Activated CD4-positive, CD25-positive, alpha-beta regulatory T cell treated with anti-CD3 and anti-CD28 coated beads, Interleukin-2, amount 50 U/mL, for 16 hours (primary cell): Measurements from ENCODE around the gene FBN3.

Source experiments
- DNase-seq: peaks from one replicate; pipeline ENCODE4 v3.0.0-alpha.2; 2020; ENCODE audit warnings: low read depth, low spot score

The FBN3 gene

DNA sequence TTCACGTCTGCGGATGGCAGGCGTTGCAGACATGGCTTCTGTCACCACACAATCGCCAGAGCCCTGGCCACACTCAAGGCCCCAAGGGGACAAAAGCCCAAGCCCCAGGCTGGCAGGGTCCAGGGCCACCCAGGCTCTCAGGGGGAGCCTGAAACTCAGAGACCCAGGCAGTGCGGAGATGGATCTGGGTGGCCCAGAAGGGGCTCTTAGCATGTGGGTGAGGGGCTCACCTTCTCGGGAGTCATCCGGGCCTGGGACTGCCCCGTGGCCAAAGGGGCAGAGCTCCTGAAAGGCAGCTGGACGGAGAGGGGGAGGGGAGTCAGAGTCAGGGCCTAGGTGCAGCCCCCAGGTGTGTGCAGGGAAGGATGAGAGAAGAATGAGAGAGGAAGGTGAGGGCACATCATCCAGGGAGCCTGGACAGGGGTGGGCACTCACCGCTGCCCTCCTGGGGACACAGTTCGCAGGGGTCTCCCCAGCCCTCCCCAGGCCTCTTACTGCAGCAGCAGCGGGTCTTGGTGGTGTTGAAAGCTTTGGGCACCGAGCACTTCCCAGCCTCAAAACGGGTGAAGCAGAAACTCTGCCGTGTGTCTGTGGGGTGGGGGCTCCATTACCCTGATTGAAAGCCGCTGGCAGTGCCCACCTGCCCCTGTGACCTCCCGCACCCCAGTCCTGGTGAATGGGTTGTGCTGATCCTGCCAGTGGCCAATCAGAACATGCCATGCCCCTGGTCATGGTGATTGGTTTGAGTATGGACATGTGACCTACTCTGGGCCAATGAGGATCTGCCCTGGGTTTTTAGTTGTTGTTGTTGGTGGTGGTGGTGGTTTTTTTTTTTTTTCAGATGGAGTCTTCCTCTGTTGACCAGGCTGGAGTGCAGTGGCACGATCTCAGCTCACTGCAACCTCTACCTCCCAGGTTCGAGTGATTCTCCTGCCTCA is 59.5 kb downstream of the FBN3 start:
- no peak for DNase-seq

DNA sequence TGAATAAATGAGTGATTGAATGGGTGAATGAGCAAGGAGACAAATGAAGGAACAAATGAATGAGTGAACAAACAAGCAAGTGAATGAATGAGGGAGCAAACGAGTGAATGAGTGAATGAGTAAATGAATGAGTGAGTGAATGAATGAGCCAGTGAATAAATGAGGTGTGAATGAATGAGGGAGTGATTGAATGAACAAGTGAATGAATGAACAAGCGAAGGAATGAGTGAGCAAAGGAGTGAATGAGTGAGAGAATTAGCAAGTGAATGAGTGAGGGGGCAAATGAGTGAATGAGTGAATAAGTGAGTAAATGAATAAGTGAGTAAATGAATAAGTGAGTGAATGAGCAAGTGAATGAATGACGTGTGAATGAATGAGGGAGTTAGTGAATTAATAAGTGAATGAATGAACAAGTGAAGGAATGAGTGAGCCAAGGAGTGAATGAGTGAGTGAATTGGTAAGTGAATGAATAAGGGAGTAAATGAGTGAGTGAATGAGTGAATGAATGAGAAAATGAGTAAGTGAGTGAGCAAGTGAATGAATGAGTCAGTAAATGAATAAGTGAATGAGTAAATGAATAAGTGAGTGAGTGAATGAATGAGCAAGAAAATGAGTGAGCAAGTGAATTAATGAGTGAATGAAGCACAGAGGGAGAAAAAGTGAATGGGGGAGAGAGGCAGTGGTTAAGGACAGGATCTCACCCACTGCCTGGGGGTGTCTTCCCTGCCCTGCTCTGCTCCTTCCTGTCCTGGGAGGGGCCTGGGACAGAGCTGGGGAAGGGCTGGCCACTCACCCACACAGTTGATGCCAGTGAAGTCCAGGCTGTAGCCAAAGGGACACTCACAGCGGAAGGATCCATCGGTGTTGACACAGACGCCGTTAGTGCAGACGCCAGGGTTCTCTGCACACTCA is 60.4 kb downstream of the FBN3 start:
- no peak for DNase-seq

DNA sequence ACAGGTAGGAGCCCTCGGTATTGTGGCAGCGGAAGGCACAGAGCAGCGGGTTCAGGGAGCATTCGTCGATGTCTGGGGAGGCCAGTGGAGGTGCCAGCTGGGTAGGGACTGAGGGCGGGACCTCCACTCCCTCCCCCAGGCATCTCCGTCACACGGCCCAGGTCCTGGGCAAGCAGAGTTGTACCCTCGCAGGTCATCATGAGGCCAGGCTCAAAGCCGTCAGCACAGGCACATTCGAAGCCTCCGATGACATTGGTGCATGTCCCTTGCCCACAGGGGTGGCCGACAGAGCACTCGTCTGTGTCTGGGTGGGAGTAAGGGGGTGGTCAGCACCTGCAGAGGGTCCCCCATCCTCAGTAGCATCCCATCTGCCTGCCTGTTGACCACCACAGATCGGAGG is 61.5 kb downstream of the FBN3 start:
- DNase-seq, result no peak

DNA sequence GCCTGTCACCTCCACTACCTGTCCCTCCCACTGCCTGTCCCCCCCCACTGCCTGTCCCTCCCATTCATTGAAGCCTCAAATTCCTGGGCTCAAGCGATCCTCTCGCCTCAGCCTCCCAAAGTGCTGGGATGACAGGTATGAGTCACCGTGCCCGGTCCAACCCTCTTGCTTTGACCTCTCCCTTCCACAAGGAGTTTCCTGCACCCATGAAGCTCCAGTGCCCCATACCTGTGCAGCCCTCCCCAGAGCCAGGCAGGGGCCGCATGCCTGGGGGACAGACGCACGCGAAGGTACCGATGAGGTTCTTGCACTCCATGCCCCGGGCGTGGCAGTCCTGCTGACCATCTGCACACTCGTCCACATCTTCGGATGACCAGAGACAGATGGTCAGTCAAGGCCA is 62.5 kb downstream of the FBN3 start:
- DNase-seq, result no peak

DNA sequence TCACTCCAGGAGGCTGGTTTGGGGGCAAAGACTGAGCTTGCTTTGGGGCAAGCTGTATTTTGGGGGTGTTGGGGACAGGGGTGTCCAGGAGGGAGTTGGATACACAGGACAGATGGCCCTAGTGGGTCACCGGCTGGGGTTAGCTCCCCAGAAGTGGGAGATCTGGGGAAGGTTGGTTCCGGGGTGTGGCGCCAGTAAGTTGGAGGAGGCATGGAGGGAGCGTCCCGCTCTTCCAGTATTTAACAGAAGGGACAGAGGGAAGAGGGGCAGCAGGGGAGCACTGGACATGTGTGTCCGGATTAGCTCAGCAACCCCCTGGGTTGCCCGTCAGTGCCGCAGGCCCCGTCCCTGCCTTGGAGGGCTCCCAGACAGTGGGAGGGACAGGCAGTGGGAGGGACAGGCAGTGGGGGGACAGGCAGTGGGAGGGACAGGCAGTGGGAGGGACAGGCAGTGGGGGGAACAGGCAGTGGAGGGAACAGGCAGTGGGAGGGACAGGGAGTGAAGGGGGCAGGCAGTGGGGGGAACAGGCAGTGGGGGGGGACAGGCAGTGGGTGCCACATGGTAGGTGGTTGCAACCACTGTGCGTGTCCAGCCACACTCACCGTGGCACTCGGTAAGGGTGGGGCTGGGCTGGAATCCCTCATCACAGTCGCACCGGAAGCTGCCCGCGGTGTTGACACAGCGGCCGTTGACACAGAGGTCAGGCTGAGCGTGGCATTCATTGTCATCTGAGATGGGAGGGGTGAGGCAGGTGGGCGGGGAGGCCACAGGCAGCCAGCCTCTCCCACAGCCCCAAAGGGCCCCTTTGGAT is 63.6 kb downstream of the FBN3 start:
- no peak for DNase-seq

DNA sequence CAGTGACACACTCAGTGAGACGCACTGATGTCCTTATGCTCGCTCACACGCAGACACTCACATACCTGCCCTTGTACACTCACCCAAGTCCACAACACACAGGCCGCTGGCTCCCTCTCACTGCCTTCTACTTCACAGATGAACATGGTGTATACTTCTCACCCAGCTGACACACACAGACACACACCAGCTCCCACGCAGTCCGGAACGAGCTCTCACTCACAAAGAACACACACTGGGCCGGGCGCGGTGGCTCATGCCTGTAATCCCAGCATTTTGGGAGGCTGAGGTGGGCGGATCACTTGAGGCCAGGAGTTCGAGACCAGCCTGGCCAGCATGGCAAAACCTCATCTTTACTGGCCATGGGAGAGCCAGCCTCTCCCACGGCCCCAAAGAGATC is 65.2 kb downstream of the FBN3 start:
- DNase-seq, result no peak

DNA sequence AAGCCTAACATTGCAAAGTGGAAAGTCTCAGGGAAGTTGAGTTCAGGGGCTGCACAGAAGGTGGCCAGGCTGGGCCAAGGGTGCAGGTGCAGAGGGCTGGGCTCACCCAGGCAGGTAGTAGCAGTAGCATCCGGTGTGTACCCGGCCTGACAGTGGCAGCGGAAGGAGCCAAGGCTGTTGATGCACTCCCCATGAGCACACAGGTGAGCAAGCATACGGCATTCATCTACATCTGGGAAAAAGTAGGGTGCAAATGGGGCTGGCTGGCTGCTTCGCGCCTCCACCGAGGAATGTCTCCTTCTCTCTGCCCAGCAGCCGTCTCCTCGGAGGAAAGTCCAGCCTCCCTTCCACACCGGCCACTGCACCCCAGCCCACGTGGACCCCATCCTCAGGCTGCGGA is 66.3 kb downstream of the FBN3 start:
- no peak for DNase-seq

DNA sequence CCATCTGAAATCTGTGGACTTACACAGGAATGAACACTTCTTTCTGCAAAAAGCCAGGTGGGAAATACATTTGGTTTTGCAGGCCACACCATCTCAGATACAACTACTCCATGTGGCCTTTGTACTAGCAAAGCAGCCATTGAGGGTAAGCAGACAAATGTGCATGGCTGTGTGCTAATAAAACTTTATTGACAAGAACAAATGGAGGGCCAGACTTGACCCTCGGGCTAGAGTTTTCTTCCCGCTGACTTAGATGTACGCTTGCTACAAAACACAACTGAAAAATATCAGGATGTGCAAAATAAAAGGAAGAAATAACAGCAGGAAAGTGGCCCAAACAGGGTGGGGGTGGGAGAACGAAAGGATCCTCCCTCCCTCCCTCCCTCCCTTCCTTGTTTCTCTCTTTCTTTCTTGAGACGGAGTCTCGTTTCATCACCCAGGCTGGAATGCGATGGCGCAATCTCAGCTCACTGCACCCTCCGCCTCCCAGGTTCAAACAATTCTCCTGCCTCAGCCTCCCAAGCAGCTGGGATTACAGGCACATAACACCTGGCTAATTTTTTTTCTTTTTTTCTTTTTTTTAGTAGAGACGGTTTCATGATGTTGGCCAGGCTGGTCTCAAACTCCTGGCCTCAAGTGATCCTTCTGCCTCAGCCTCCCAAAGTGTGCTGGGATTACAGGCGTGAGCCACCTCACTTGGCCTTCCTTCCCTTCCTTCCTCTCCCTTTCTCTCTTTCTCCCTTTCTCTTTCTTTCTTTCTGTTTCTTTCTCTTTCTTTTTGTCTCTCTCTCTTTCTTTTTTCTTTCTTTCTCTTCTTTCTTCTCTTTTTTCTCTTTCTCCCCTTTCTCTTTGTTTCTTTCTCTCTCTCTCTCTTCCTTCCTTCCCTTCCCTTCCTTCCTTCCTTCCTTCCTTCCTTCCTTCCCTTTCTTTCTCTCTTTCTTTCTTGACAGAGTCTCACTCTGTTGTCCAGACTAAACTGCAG is 67.5 kb downstream of the FBN3 start:
- DNase-seq, result no peak

DNA sequence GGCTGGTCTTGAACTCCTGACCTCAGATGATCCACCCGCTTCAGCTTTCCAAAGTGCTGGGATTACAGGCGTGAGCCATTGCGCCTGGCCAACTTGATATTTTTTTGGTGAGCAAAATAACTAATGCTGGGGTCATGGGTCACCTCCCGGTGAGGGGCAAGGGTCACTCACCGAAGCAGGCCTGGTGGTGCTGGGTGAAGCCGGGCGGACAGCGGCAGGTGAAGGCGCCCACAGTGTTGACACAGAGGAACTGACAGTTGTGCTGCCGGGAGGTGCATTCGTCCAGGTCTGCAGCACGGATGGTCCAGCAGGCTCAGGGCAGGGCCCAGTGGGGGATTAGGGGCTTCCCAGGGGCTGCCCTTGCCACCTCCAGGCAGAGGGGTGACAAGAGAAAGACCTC is 68.6 kb downstream of the FBN3 start:
- DNase-seq, result no peak

DNA sequence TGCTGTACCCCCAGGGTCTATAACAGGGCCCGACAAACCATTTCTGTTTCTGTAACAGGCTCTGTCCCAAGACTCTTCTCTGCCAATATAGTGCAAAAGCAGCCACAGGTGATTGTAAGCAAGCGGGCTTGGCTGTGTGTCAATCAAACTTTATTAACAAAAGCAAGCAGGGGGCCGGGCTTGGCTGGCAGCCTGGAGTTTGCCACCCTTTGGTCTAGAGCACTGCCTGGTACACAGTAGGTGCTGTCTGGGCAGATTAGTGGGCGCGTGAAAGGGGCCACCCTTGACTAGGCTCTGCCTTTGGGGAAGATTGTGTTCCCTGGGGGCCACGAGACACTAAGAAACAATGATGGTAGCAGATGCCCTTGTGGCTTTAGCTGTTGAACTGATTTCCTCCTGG is 69.4 kb downstream of the FBN3 start:
- DNase-seq, result no peak

DNA sequence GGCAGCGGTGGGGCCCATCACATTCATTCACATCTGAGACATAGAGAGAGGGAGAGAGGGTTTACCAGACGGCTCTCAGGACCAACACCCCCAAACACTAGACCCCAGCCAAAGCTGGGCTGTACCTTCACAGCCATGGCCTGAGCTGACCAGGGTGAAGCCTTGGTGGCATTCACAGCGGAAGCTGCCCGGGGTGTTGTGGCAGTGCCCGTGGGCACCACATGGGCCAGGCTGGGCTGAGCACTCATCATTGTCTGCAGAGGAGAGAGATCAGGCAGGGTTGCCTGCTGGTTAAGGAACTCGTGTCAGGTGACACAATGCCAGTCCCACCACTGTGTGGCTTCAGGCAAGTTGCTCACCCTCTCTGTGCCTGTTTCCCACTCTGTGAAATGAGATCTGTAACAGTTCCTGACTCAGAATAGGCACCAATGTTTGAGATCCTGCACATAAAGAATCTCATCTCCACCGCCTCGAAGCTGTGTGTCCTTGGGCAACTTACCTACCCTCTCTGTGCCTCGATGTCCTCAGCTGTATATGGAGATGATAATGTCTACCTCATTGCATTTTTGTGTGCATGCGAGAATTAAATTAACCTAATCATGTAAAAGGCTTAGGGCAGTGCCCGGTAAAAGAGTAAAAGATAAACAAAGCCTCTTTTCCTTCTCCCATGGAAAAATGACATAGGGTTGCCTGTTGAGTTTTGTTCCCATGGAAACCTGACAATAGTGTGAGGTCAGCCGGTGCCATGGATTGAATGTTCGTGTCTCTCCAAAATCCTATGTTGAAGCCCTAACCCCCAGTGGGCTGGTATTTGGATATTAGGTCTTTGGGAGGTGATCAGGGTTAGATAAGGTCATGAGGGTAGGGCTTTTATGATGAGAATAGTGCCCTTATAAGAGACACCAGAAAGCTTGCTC is 74.0 kb downstream of the FBN3 start:
- no peak for DNase-seq

DNA sequence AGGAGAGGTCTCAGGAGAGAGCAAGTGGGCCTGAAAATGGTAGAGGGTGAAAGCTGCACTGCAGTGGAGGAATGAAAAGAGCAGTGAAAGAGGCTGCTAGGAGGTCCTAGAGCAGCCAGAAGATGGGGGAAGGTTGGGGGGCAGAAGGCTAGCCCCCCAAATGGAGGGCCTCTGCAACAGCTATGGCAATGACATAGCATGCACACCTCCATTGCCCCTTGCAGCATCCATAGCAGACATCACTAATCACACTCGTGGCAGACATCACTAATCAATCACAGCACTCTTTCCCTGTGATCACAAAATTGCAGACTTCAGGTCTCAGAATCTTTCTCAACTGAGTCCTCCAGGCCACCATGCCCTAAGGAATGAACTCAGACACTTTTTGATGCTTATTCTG is 74.9 kb downstream of the FBN3 start:
- DNase-seq, result no peak

DNA sequence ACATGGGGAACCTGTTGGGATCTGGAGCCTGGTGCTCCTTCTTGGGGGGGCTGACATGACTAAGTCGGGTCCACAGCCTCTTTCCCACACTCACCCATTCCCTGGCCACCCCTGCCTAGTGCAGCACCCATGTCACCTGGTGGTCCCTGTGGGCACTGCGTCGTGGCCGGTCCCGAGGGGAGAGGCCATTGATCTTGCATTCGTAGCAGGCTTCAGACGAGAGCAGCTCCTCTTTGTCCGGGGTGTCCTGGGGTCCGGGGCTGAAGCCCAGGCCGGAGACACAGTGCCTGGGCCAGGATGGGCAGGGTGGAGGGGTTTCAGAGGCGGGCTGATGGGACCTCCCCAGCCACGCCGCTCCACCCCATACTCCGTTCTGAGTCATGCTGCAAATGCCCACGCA is 77.5 kb downstream of the FBN3 start:
- no peak for DNase-seq

DNA sequence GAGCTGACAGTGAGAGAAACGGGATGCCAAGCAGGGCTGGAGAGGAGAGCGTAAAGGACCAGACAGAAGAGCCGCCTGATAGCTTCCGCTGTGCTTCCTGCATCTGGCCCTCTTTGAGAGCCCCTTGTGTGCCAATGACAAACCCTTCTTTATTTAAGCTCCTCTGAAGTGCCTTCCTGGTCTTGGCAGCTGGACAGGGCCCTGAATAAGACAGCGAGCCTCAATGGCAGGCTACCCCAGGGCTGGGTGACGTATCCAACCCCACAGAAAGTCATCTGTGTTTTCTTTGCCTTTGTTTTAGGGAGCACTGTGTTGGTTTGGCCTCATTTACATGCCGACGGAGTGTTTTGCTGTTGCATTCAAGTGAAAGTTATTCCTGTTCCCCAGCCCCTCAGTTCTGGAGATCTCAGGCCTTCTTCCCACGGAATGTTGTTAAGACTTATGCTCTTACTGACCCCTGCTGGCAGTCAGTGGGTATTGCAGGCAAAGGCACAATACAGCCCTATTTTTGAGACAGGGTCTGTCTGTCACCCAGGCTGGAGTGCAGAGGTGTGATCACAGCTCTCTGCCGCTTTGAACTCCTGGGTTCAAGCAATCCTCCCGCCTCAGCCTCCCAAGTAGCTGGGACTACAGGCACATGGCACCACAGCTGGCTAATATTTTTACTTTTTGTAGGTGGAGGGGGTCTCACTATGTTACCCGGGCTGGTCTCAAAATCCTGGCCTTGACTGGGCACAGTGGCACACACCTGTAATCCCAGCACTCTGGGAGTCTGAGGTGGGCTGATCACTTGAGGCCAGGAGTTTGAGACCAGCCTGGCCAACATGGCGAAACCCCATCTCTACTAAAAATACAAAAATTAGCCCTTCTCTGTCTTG is 80.1 kb downstream of the FBN3 start:
- no peak for DNase-seq

DNA sequence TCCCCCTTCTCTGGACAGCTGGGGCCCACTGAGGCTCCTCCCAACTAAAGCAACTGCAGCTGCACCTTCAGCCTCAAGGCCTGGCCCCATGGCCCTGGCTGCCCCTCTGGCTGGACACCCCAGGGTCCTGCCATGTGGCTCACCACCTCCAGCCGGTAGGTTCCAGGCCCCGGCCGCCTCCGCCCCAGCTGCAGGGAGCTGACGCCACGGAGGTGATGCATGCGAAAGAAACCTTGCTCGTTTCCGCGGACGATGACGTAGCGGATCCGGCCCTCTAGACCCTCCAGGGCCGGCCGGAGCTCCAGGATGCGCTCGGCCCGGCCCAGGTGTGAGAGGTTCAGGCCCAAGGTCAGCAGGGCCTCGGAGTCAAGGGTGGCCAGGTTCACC is 83.5 kb downstream of the FBN3 start:
- no peak for DNase-seq

DNA sequence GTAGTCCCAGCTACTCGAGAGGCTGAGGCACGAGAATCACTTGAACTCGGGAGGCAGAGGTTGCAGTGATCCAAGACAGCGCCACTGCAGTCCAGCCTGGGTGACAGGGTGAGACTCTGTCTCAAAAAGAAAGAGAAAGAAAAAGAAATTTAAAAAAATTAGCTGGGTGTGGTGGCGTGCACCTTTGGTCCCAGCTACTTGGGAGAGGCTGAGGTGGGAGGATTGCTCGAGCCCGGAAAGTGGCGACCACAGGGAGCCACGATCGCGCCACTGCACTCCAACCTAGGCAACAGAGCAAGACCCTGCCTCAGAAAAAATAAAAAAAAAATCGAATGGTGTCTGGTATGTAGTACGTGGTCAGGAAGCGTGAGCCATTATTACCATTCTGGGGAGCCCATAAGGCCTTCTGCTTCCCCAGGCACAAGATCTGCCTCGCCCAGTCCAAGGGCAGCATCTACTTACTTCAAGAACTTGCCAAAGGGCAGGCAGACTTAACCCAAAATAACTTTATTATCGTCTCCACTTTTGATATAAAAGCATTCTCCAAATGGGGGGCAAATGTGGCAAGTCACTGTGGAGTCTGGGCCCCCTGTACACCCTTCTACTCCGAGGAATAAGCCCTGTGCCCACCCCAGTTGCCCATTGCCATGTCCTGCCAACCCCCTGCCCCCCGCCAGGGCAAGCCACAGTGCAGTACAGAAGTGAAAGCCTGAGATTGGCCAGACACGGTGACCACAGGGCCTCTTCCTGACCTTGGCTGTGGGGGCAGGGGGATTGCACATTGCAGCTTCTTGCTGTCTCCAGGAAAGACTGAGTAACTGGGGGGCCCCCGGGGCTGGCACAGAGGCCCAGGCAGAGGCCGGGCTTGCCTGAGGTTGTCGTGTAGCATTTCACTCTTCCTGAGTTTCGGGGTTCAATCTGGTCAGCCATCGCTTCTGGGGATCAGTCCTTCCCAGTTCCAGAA is 84.2 kb downstream of the FBN3 start:
- no peak for DNase-seq

DNA sequence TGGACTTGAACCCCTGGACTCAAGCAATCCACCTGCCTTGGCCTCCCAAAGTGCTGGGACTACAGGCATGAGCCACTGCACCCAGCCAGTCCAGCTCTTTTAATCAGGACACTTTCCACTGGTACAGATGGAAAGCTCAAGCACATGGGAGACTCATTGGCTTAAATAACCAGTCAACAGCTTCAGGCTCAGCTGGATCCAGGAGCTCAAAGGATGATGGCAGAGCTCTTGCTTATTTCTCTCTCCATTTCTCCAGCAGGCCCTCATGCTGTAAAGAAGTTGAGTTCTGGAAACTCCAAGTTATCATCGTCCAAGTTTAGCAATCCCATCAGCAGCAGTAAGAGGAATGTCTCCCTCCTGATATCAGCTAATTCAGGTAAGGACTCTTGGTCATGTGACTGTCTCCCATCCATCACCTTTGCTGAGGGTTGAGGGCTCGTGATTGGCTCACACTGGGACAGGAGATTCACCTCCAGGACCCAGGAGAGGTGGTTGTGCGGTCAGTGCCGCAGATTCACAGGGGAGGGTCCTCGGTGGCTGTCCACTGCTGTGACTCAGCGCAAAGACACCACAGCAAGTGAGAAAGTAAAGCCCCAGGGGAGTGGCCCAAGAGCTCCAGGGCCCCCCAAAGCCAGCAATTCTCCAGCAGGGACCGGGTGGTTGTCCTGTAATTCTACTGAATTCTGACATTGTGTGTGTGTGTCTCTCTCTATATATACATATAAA is 91.7 kb downstream of the FBN3 start:
- DNase-seq, result no peak
